Right renal pelvis (tissue), 4 donors: ENCODE measurements around the gene SRGAP2B. TPM values are rescaled to one million over a fixed set of nuclear protein-coding genes. Genes with fewer than 3 reads are reported as not detected.
"Not testable (repeated sequence)": the region's sequence is repeated elsewhere in the genome, so short reads cannot be mapped to it uniquely, and the experiment has no call there.

Experiments
- DNase-seq, 4 donors: peaks; one replicate each; pipeline ENCODE4 v3.0.0-alpha.2; 2013; ENCODE audit warnings: low read depth in 4 of 4, low spot score in 3 of 4, missing footprints in 1 of 4
- polyA plus RNA-seq, 4 donors: library from polyadenylated mRNA; unstranded; fragments of 120-200 nt; gene quantifications; one replicate each; pipeline ENCODE4 v1.2.1, GENCODE V29; 2013; ENCODE audit not compliant: insufficient read length in 4 of 4

The SRGAP2B gene
- polyA plus RNA-seq, 4 donors = 20.6 to 42.2 (median 31.2) TPM

- DNase-seq = not testable (repeated sequence)
These were observed 1.5 kb downstream of the SRGAP2B start for GRCh38 chr1:145093517-145094149.

GRCh38 chr1:145082483-145083255, 12.5 kb downstream of the SRGAP2B start:
- not testable (repeated sequence) for DNase-seq

GRCh38 chr1:145080193-145080592, 14.9 kb downstream of the SRGAP2B start:
- not testable (repeated sequence) for DNase-seq

GRCh38 chr1:145079737-145080136, 15.4 kb downstream of the SRGAP2B start:
- DNase-seq = not testable (repeated sequence)

GRCh38 chr1:145078787-145079370, 16.2 kb downstream of the SRGAP2B start:
- not testable (repeated sequence) for DNase-seq

- DNase-seq = not testable (repeated sequence)
These were observed 17.0 kb downstream of the SRGAP2B start for GRCh38 chr1:145077872-145078786.

- DNase-seq = not testable (repeated sequence)
These were observed 18.3 kb downstream of the SRGAP2B start for GRCh38 chr1:145076877-145077276.

GRCh38 chr1:145074021-145074559, 21.0 kb downstream of the SRGAP2B start:
- not testable (repeated sequence) for DNase-seq

GRCh38 chr1:145071569-145071968, 23.6 kb downstream of the SRGAP2B start:
- DNase-seq = not testable (repeated sequence)

GRCh38 chr1:145066486-145066885, 28.6 kb downstream of the SRGAP2B start:
- not testable (repeated sequence) for DNase-seq

GRCh38 chr1:145065194-145065826, 29.8 kb downstream of the SRGAP2B start:
- DNase-seq = not testable (repeated sequence)

GRCh38 chr1:145063941-145064648, 31.0 kb downstream of the SRGAP2B start:
- not testable (repeated sequence) for DNase-seq

- not testable (repeated sequence) for DNase-seq
These were observed 31.8 kb downstream of the SRGAP2B start for GRCh38 chr1:145063285-145063684.

- not testable (repeated sequence) for DNase-seq
These were observed 36.9 kb downstream of the SRGAP2B start for GRCh38 chr1:145058184-145058583.

- not testable (repeated sequence) for DNase-seq
These were observed 39.8 kb downstream of the SRGAP2B start for GRCh38 chr1:145055217-145055760.

GRCh38 chr1:145053428-145053827, 41.7 kb downstream of the SRGAP2B start:
- DNase-seq = not testable (repeated sequence)

- not testable (repeated sequence) for DNase-seq
These were observed 42.9 kb downstream of the SRGAP2B start for GRCh38 chr1:145052019-145052776.
